Natural killer cell (primary cell): Measurements from ENCODE around the gene PLCB4. TPM values are rescaled to one million over a fixed set of nuclear protein-coding genes. Genes with fewer than 3 reads are reported as not detected.

Experiments used
- ATAC-seq, 3 donors: fragments of 150-1000 bp in 2 of 3; fragments of 200-7000 bp in 1 of 3; cut with Tn5 transposase; 1 replicate in 1 of 3; 2 replicates in 2 of 3; pipeline ENCODE4 v1.10.0; 2021; ENCODE audit warnings: mild to moderate bottlenecking in 2 of 3, moderate library complexity in 2 of 3
- DNase-seq, 2 donors: peaks; one replicate each; pipeline versions ENCODE4 v3.0.0 to v3.0.0-alpha.2; 2013 to 2021; ENCODE audit warnings: mixed read lengths in 1 of 2
- H3K27ac ChIP-seq: one replicate; pipeline ENCODE4 v1.5.1; 2013; ENCODE audit warnings: mild to moderate bottlenecking, low read length
- H3K27me3 ChIP-seq: one replicate; pipeline ENCODE4 v1.6.1; 2013; ENCODE audit warnings: low read length; ENCODE audit not compliant: control insufficient read depth, insufficient read depth
- H3K36me3 ChIP-seq: one replicate; pipeline ENCODE4 v1.6.1; 2013; ENCODE audit warnings: low read length; ENCODE audit not compliant: control insufficient read depth, insufficient read depth
- H3K4me1 ChIP-seq: one replicate; pipeline ENCODE4 v1.6.1; 2013; ENCODE audit warnings: low read length; ENCODE audit not compliant: control insufficient read depth, insufficient read depth
- H3K4me3 ChIP-seq: one replicate; pipeline ENCODE4 v1.5.1; 2013; ENCODE audit warnings: low read length
- H3K9me3 ChIP-seq: one replicate; pipeline ENCODE4 v1.6.1; 2013; ENCODE audit warnings: low read length; ENCODE audit not compliant: control insufficient read depth, insufficient read depth
- H3K27ac Mint-ChIP-seq, 2 donors: one replicate each; pipeline ENCODE4 v1.8.0; 2022; ENCODE audit warnings: mild to moderate bottlenecking in 2 of 2, mixed read lengths in 2 of 2, moderate library complexity in 1 of 2
- H3K27me3 Mint-ChIP-seq, 2 donors: one replicate each; pipeline ENCODE4 v1.8.0; 2022; ENCODE audit warnings: low read depth in 2 of 2, mixed read lengths in 2 of 2
- H3K36me3 Mint-ChIP-seq: one replicate; pipeline ENCODE4 v1.8.0; 2022; ENCODE audit warnings: mixed read lengths
- H3K4me1 Mint-ChIP-seq, 2 donors: one replicate each; pipeline ENCODE4 v1.8.0; 2022; ENCODE audit warnings: mixed read lengths in 2 of 2
- H3K4me3 Mint-ChIP-seq: one replicate; pipeline ENCODE4 v1.8.0; 2022; ENCODE audit warnings: mild to moderate bottlenecking, moderate library complexity, mixed read lengths
- H3K9me3 Mint-ChIP-seq, 2 donors: one replicate each; pipeline ENCODE4 v1.8.0; 2022; ENCODE audit warnings: mixed read lengths in 2 of 2
- CTCF ChIP-seq: fragments of 200-600 bp; IDR thresholded peaks from one replicate; pipeline ENCODE4 v1.8.0; 2022; ENCODE audit warnings: antibody characterized with exemption
- WGBS: methylation state at CpG from one replicate; pipeline ENCODE4 v1.1.7; 2013; ENCODE audit warnings: missing lambda C conversion rate; ENCODE audit not compliant: insufficient coverage; 5-methylcytosine and 5-hydroxymethylcytosine counted together
- intact Hi-C: fragments of 100-400 bp; cut with micrococcal nuclease; formaldehyde crosslinking; loops from one replicate; pipeline ENCODE4 v1.14.2; 2022
- total RNA-seq, 4 donors: library from RNA; stranded (reverse); fragments of 120-200 nt in 1 of 4; gene quantifications; one replicate each; pipeline versions ENCODE4 v1.2.3 to v1.2.4, GENCODE V29; 2013 to 2022

The PLCB4 gene
- total RNA-seq, 3 donors from 2014 or later (not counting 1 experiment from before 2014, with no cell fraction given) = 0.05 to 0.40 TPM; not detected in 1

DNA sequence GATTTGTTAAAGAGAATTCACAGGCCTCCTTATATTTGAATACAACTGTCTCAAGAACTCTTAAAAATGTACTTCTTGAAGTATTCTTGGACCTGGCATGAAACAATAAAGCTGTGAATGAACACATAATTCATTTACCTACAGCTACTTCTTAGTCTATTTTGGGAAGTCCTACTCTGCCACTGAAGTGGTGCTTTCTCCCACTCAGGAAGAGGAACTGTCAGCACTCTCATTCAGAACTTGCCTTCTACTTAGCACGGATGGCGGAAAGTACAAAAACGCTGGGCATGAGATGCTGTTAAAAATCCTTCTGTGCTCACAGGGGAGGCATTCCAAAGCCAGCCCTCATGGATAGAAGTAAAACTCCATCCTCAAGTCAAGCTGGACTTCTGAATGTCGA lies 300.7 kb downstream of the PLCB4 start:
- Histone ChIP-seq H3K36me3 (no peaks in the 10 kb centered on the region), H3K4me3 (no peak overlapping the region), H3K27ac (no peak overlapping the region), H3K9me3 (no peaks in the 10 kb centered on the region), H3K4me1 (no peaks in the 10 kb centered on the region), H3K27me3 (no peaks in the 10 kb centered on the region)
- no peak overlapping the region for H3K4me3 Mint-ChIP-seq
- no peaks in the 10 kb centered on the region for H3K27me3 Mint-ChIP-seq
- TF ChIP-seq CTCF = no peak
- peaks cover 0 to 2% of the 10 kb centered on the region in 2 donors for H3K9me3 Mint-ChIP-seq
- no peak overlapping the region for H3K27ac Mint-ChIP-seq
- no peak for ATAC-seq
- no peak for DNase-seq
- intact Hi-C loops = no loop called here
- no peaks in the 10 kb centered on the region for H3K36me3 Mint-ChIP-seq
- WGBS = 85% methylated on average over 4 of the region's 4 CpGs
- H3K4me1 Mint-ChIP-seq = no peaks in the 10 kb centered on the region

DNA sequence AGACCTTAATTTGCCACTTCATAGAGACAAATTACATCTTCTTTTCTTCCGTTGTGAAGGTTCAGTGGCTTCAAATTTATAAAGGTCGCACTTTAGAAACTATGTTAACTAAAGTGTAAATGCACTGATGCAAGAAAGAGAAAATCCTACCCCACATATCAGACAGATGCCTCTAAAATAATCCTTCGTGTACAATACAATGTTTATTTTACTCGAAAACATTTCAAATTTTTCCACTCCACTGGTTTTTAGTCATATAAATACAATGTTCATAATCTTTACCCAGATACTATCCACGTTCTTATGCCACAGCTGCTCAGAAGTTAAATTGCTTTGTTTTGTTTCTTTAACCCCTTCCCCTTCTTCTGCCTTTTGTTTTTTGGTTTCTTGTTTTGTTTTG lies 305.2 kb downstream of the PLCB4 start:
- Histone ChIP-seq H3K4me3 (no peak overlapping the region), H3K27me3 (no peaks in the 10 kb centered on the region), H3K9me3 (no peaks in the 10 kb centered on the region), H3K36me3 (no peaks in the 10 kb centered on the region), H3K4me1 (no peaks in the 10 kb centered on the region), H3K27ac (no peak overlapping the region)
- DNase-seq = no peak
- WGBS = 74% methylated on average over 2 of the region's 5 CpGs
- Mint-ChIP-seq H3K27me3 (peaks cover 0 to 6% of the 10 kb centered on the region in 2 donors), H3K27ac (no peak overlapping the region), H3K36me3 (no peaks in the 10 kb centered on the region), H3K9me3 (no peaks in the 10 kb centered on the region), H3K4me1 (no peaks in the 10 kb centered on the region), H3K4me3 (no peak overlapping the region)
- intact Hi-C loops = no loop called here
- ATAC-seq = no peak
- TF ChIP-seq CTCF = no peak

DNA sequence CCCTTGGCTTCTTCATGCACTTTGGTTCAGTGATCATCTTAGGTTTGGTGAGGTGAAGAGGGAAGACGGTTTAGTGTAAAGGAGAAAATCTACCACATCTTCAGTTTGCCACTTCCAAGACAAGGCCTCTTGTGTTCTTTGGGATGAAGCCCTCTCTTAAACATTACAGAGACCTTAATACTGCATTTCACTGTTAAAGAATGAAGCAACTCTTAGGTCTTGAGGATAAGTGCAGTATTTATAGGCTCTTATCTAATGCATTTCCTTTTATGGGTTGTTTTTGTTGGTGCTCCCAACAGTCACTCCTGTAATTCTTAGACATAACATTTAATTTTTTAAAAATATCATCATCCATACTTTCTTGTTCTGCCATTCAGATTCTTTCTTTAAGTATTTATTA lies 305.6 kb downstream of the PLCB4 start:
- no peaks in the 10 kb centered on the region for H3K27me3 ChIP-seq
- no peak overlapping the region for H3K4me3 ChIP-seq
- no peaks in the 10 kb centered on the region for H3K36me3 ChIP-seq
- H3K4me1 Mint-ChIP-seq = no peaks in the 10 kb centered on the region
- no peaks in the 10 kb centered on the region for H3K9me3 Mint-ChIP-seq
- peaks cover 0 to 6% of the 10 kb centered on the region in 2 donors for H3K27me3 Mint-ChIP-seq
- ATAC-seq (no peak), DNase-seq (no peak)
- WGBS = no CpG with 5 or more reads among the region's 1 CpG
- no peaks in the 10 kb centered on the region for H3K36me3 Mint-ChIP-seq
- H3K9me3 ChIP-seq = no peaks in the 10 kb centered on the region
- no peak for TF ChIP-seq CTCF
- no peak overlapping the region for H3K4me3 Mint-ChIP-seq
- H3K27ac Mint-ChIP-seq = no peak overlapping the region
- H3K27ac ChIP-seq = no peak overlapping the region
- intact Hi-C loops = no loop called here
- no peaks in the 10 kb centered on the region for H3K4me1 ChIP-seq

DNA sequence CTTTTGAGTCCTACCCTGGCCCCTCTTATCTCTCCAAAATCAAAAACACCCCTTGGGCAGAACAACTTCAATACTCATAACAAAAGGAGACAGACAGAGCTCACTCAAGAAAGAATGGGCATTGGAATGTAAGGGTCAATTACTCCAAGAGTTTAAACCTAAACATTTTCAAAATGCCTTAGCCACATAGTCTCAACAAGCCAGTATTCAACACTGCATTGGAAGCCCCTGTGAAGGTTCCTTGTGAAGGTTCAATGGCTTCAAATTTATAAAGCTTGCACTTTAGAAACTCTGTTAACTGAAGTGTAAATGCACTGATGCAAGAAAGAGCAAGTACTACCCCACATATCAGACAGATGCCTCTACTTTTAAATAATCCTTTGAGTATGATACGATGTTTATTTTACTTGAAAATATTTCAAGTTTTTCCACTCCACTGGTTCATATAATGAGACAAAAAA lies 306.4 kb downstream of the PLCB4 start:
- no peaks in the 10 kb centered on the region for H3K9me3 ChIP-seq
- 80% methylated on average over 1 of the region's 1 CpG for WGBS
- Mint-ChIP-seq H3K36me3 (no peaks in the 10 kb centered on the region), H3K27me3 (peaks cover 0 to 6% of the 10 kb centered on the region in 2 donors), H3K27ac (no peak overlapping the region), H3K4me3 (no peak overlapping the region), H3K9me3 (no peaks in the 10 kb centered on the region), H3K4me1 (no peaks in the 10 kb centered on the region)
- no peak for TF ChIP-seq CTCF
- H3K36me3 ChIP-seq = no peaks in the 10 kb centered on the region
- H3K4me3 ChIP-seq = no peak overlapping the region
- H3K27ac ChIP-seq = no peak overlapping the region
- DNase-seq (no peak), ATAC-seq (no peak)
- H3K27me3 ChIP-seq = no peaks in the 10 kb centered on the region
- H3K4me1 ChIP-seq = no peaks in the 10 kb centered on the region
- intact Hi-C loops = no loop called here
